ENCODE results near the gene PRAC1.

The PRAC1 gene

DNA sequence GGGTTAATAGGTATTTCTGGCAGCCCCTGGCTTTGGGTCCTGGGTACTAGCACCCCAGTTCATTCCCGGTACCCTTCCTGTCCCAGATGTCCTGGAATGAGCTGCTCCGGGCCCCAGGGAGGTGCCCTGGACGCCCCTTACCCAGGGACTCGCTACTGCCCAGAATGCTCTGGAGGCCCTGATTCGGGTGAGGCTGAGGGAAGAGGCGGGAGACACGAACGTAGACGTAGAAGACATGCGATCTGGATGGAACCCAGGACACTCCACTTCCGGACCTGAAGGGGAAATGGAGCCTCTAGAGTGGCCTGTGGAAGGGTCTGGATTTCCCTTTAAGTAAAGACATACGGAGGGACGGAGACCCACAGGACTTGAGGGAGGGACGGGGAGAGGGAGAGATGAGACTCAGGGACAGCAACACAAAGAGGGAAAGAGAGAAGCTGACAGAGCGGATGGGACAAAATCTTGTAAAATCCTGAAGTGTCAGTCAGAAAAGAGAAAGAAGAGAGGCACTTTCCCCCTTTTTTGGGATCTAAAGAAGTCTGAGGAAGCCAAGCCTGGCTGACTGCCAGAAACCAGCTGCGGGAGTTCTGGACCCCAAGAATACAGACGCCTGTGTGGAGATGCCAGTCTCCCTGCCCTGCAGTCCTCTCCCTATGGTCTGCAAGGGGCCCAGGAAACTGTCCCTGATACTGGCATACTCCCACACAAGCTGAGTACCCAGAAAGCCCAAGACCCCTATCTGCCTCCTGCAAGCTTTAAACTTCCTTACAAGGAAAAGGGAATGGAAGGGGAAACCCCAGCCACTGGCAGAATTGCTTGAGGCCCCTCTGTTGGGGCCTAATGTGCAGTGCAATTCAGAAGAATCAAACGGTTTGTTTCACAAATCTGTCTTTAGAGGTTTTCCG lies 7.3 kb upstream of the PRAC1 start:
- peak overlapping the region; percentile 72 for H3K18ac ChIP-seq (ENCODE audit: low read length)
- H4K91ac ChIP-seq (ENCODE audit: low read depth, low read length, poor library complexity), result no peak overlapping the region
- no CpG with 5 or more reads among the region's 19 CpGs for WGBS, 2 donors (ENCODE audit: extremely low coverage in 2 of 2, insufficient read length in 2 of 2, insufficient replicate concordance in 1 of 2)
- no peak overlapping the region for H3K4ac ChIP-seq (ENCODE audit: low read length)
- H3K14ac ChIP-seq (ENCODE audit: low read length), result no peak overlapping the region
- no peak overlapping the region for H2BK15ac ChIP-seq (ENCODE audit: low read length)
- H2BK120ac ChIP-seq (ENCODE audit: low read depth, low read length), result no peak overlapping the region
- no peaks in the 10 kb centered on the region for H3K79me1 ChIP-seq (ENCODE audit: low read depth, low read length)
- H3K9me3 ChIP-seq (replicated peaks in 1 of 2; ENCODE audit: control insufficient read depth in 2 of 2, insufficient read depth in 1 of 2, low read depth in 1 of 2, low read length in 2 of 2), result peaks cover 0 to 7% of the 10 kb centered on the region in 2 donors
- H2AFZ ChIP-seq (ENCODE audit: low read length), result peak overlapping the region; percentile 64
- no peak overlapping the region for H3K23ac ChIP-seq (ENCODE audit: low read depth, low read length, poor library complexity)
- H3K27ac ChIP-seq (replicated peaks; ENCODE audit: low read length), result no peak overlapping the region
- peaks cover 61 to 99% (median 96%) of the 10 kb centered on the region in 3 experiments for H3K27me3 ChIP-seq (ENCODE audit: control insufficient read depth in 3 of 3, insufficient read depth in 3 of 3, low read depth in 1 of 3, low read length in 3 of 3)
- no peak overlapping the region for H2BK12ac ChIP-seq (ENCODE audit: low read length)
- H2AK5ac ChIP-seq (ENCODE audit: low read depth, low read length), result no peak overlapping the region
- no peak overlapping the region for H2BK5ac ChIP-seq (ENCODE audit: low read length)
- DNase-seq (ENCODE audit: low spot score), result no peak
- H3K9ac ChIP-seq (ENCODE audit: low read depth, low read length, poor library complexity), result no peak overlapping the region
- no peak overlapping the region for H3K4me3 ChIP-seq (ENCODE audit: low read length in 2 of 2)
- no peaks in the 10 kb centered on the region for H3K4me1 ChIP-seq (ENCODE audit: control insufficient read depth in 2 of 2, insufficient read depth in 1 of 2, low read depth in 1 of 2, low read length in 2 of 2)
- no peak overlapping the region for H4K8ac ChIP-seq (ENCODE audit: low read depth, low read length)
- H3K36me3 ChIP-seq (replicated peaks in 1 of 2; ENCODE audit: control insufficient read depth in 2 of 2, insufficient read depth in 2 of 2, low read length in 2 of 2), result no peaks in the 10 kb centered on the region
- H3K4me2 ChIP-seq (ENCODE audit: insufficient read depth, low read length, poor library complexity, severe bottlenecking), result no peak overlapping the region

DNA sequence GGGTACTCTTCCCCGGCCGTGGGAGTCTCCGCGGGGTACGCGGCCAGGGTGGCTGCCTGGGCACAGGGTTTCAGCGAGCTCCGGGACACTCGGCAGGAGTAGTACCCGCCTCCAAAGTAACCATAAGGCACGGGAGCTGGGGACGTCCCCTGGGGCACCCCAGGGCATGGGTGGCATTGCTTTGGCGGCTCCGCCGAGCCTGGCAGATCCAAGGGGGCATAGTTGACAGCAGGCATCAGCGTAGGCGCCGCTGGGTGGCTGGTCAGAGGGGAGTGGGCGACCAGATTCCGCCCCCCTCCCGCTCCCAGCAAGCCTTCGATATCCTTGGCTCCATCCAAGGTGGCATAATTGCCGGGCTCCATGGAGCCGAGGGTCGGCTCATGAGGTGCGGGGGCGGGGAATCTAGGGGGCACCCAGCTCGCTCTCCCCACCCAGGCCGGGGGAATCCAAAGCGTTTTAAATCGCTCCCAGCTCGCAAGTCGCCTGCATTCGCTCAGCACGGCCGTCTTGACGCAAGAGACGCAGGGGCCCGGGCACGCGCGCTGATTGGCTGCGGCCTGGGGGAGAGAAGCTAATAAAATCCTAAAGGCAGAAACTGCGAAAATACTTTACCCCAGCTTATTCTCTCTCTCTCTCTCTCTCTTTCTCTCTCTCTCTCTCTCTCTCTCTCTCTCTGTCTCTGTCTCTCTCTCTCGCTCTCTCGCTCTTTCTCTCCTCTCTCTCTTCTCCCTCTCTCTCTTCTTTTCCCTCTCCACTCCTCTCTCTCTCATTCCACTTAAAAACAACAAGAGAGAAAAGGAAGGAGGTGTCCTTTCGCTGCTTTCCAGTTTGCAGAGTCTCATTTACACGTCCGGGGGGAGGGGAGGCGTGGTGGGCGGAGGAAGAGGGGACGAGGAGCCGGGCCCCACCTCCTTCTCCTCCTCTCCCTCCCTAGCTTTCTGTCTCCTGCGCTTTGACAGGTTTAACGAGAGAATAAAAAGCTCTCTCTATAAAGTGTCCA lies 6.2 kb upstream of the PRAC1 start, which contains the start of gene HOXB13:
TSS of gene HOXB13 (minus strand) at position 519 of the 1,000 bp plus-strand sequence. CDS start at position 362, 157 bp downstream.
- no peak within 1 kb of the TSS for H3K4me3 ChIP-seq (ENCODE audit: low read length in 2 of 2)
- H2AFZ ChIP-seq (ENCODE audit: low read length), result peak within 1 kb of the TSS; percentile 80
- no peaks in the 10 kb centered on the region for H3K4me1 ChIP-seq (ENCODE audit: control insufficient read depth in 2 of 2, insufficient read depth in 1 of 2, low read depth in 1 of 2, low read length in 2 of 2)
- peaks cover 62 to 99% (median 96%) of the 10 kb centered on the region in 3 experiments for H3K27me3 ChIP-seq (ENCODE audit: control insufficient read depth in 3 of 3, insufficient read depth in 3 of 3, low read depth in 1 of 3, low read length in 3 of 3)
- no peak within 1 kb of the TSS for H3K4ac ChIP-seq (ENCODE audit: low read length)
- H4K91ac ChIP-seq (ENCODE audit: low read depth, low read length, poor library complexity), result no peak within 1 kb of the TSS
- H3K27ac ChIP-seq (replicated peaks; ENCODE audit: low read length), result no peak within 1 kb of the TSS
- H3K4me2 ChIP-seq (ENCODE audit: insufficient read depth, low read length, poor library complexity, severe bottlenecking), result peak within 1 kb of the TSS; percentile 41
- H2BK5ac ChIP-seq (ENCODE audit: low read length), result no peak within 1 kb of the TSS
- no peak within 1 kb of the TSS for H3K9ac ChIP-seq (ENCODE audit: low read depth, low read length, poor library complexity)
- no peak within 1 kb of the TSS for H4K8ac ChIP-seq (ENCODE audit: low read depth, low read length)
- H2AK5ac ChIP-seq (ENCODE audit: low read depth, low read length), result no peak within 1 kb of the TSS
- DNase-seq (ENCODE audit: low spot score), result no peak
- H3K18ac ChIP-seq (ENCODE audit: low read length), result peak within 1 kb of the TSS; percentile 72
- no peak within 1 kb of the TSS for H2BK12ac ChIP-seq (ENCODE audit: low read length)
- H3K9me3 ChIP-seq (replicated peaks in 1 of 2; ENCODE audit: control insufficient read depth in 2 of 2, insufficient read depth in 1 of 2, low read depth in 1 of 2, low read length in 2 of 2), result peaks cover 0 to 7% of the 10 kb centered on the region in 2 donors
- H3K14ac ChIP-seq (ENCODE audit: low read length), result no peak within 1 kb of the TSS
- H3K23ac ChIP-seq (ENCODE audit: low read depth, low read length, poor library complexity), result no peak within 1 kb of the TSS
- H2BK120ac ChIP-seq (ENCODE audit: low read depth, low read length), result no peak within 1 kb of the TSS
- H2BK15ac ChIP-seq (ENCODE audit: low read length), result no peak within 1 kb of the TSS
- H3K79me1 ChIP-seq (ENCODE audit: low read depth, low read length), result no peaks in the 10 kb centered on the region
- no peaks in the 10 kb centered on the region for H3K36me3 ChIP-seq (replicated peaks in 1 of 2; ENCODE audit: control insufficient read depth in 2 of 2, insufficient read depth in 2 of 2, low read length in 2 of 2)
- WGBS, 2 donors (ENCODE audit: extremely low coverage in 2 of 2, insufficient read length in 2 of 2, insufficient replicate concordance in 1 of 2), result no CpG with 5 or more reads among the region's 55 CpGs

DNA sequence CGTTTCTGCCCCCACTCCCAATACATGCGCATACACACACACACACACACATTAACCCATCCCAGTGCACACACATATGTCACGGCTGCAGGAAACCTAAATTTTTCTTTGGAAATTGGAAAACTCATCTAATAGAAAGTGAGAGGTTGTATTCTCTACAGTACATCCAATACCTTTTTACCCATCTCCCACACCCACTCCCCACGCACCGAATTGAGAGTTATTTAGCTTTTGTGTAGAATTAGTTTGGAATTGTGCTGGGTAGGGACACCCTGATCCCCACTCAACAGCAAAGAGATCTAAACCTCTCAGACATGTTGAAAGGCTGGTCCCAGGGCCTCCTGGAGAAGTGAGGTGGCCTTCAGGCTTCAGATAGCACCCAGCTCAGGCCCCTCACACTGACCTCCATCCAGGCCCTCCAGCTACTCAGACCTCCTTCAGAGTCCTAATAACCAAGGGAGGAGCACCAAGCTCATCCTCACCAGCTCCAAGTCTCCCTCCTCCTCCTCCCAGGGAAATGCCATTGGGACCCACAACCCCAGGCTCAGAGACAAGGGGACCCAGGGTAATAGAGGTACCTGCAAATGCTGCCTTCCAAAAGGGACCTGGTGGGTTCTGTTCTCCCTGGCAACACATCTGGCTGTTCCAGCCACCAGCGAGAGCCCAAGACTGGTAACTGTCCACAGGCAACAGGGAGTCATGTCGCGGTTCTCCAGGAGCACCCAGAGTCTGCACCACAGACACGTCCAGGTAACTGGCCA lies 5.3 kb upstream of the PRAC1 start:
- H3K4me2 ChIP-seq (ENCODE audit: insufficient read depth, low read length, poor library complexity, severe bottlenecking), result no peak overlapping the region
- H3K79me1 ChIP-seq (ENCODE audit: low read depth, low read length), result no peaks in the 10 kb centered on the region
- H2AK5ac ChIP-seq (ENCODE audit: low read depth, low read length), result no peak overlapping the region
- no CpG with 5 or more reads among the region's 9 CpGs for WGBS, 2 donors (ENCODE audit: extremely low coverage in 2 of 2, insufficient read length in 2 of 2, insufficient replicate concordance in 1 of 2)
- H3K27me3 ChIP-seq (ENCODE audit: control insufficient read depth in 3 of 3, insufficient read depth in 3 of 3, low read depth in 1 of 3, low read length in 3 of 3), result peaks cover 64 to 99% (median 96%) of the 10 kb centered on the region in 3 experiments
- no peak for DNase-seq (ENCODE audit: low spot score)
- H3K36me3 ChIP-seq (replicated peaks in 1 of 2; ENCODE audit: control insufficient read depth in 2 of 2, insufficient read depth in 2 of 2, low read length in 2 of 2), result no peaks in the 10 kb centered on the region
- no peak overlapping the region for H2BK120ac ChIP-seq (ENCODE audit: low read depth, low read length)
- no peak overlapping the region for H3K9ac ChIP-seq (ENCODE audit: low read depth, low read length, poor library complexity)
- no peak overlapping the region for H3K18ac ChIP-seq (ENCODE audit: low read length)
- no peak overlapping the region for H4K8ac ChIP-seq (ENCODE audit: low read depth, low read length)
- H3K4me1 ChIP-seq (ENCODE audit: control insufficient read depth in 2 of 2, insufficient read depth in 1 of 2, low read depth in 1 of 2, low read length in 2 of 2), result no peaks in the 10 kb centered on the region
- H3K9me3 ChIP-seq (replicated peaks in 1 of 2; ENCODE audit: control insufficient read depth in 2 of 2, insufficient read depth in 1 of 2, low read depth in 1 of 2, low read length in 2 of 2), result peaks cover 0 to 7% of the 10 kb centered on the region in 2 donors
- H3K14ac ChIP-seq (ENCODE audit: low read length), result no peak overlapping the region
- H2BK5ac ChIP-seq (ENCODE audit: low read length), result no peak overlapping the region
- H2AFZ ChIP-seq (ENCODE audit: low read length), result peak overlapping the region; percentile 80
- H2BK15ac ChIP-seq (ENCODE audit: low read length), result no peak overlapping the region
- no peak overlapping the region for H3K23ac ChIP-seq (ENCODE audit: low read depth, low read length, poor library complexity)
- H3K4me3 ChIP-seq (ENCODE audit: low read length in 2 of 2), result no peak overlapping the region
- no peak overlapping the region for H3K4ac ChIP-seq (ENCODE audit: low read length)
- H4K91ac ChIP-seq (ENCODE audit: low read depth, low read length, poor library complexity), result no peak overlapping the region
- H3K27ac ChIP-seq (replicated peaks; ENCODE audit: low read length), result no peak overlapping the region
- no peak overlapping the region for H2BK12ac ChIP-seq (ENCODE audit: low read length)
